Ramos (cell line): ENCODE data around the gene AMFR.

Experiments used
- in situ Hi-C: fragments of 300-500 bp; cut with MboI; formaldehyde crosslinking; loops from one replicate; pipeline ENCODE4 v1.14.3; 2022; ENCODE audit warnings: low sequenced_read_pairs; ENCODE audit not compliant: unreplicated experiment

Gene AMFR

GRCh38 chr16:56350491-56351405, 74.6 kb downstream of the AMFR start:
- in situ Hi-C loops: no loop called here

GRCh38 chr16:56349711-56350161, 75.6 kb downstream of the AMFR start:
- in situ Hi-C loops: no loop called here

GRCh38 chr16:56349086-56349415, 76.3 kb downstream of the AMFR start:
- in situ Hi-C loops: no loop called here

GRCh38 chr16:56348168-56349085, 76.9 kb downstream of the AMFR start:
- in situ Hi-C loops: no loop called here

- in situ Hi-C loops: no loop called here
These were observed 77.7 kb downstream of the AMFR start for GRCh38 chr16:56347670-56348069.

GRCh38 chr16:56347166-56347565, 78.2 kb downstream of the AMFR start:
- in situ Hi-C loops: no loop called here

GRCh38 chr16:56346131-56346890, 79.0 kb downstream of the AMFR start:
- in situ Hi-C loops: no loop called here

GRCh38 chr16:56345406-56346050, 79.8 kb downstream of the AMFR start:
- in situ Hi-C loops: no loop called here

- in situ Hi-C loops: no loop called here
These were observed 80.6 kb downstream of the AMFR start for GRCh38 chr16:56344518-56345405.

GRCh38 chr16:56343661-56344517, 81.5 kb downstream of the AMFR start:
- in situ Hi-C loops: no loop called here

GRCh38 chr16:56341656-56342399, 83.5 kb downstream of the AMFR start:
- in situ Hi-C loops: no loop called here

- in situ Hi-C loops: no loop called here
These were observed 84.4 kb downstream of the AMFR start for GRCh38 chr16:56340864-56341365.

- in situ Hi-C loops: no loop called here
These were observed 84.9 kb downstream of the AMFR start for GRCh38 chr16:56340416-56340815.

- in situ Hi-C loops: no loop called here
These were observed 85.7 kb downstream of the AMFR start for GRCh38 chr16:56339431-56340195.

GRCh38 chr16:56338566-56339318, 86.6 kb downstream of the AMFR start:
- in situ Hi-C loops: no loop called here

- in situ Hi-C loops: no loop called here
These were observed 87.5 kb downstream of the AMFR start for GRCh38 chr16:56337858-56338325.
